ENCODE results near the gene ADISSP.
"Not testable (repeated sequence)": the region's sequence is repeated elsewhere in the genome, so short reads cannot be mapped to it uniquely, and the experiment has no call there.

ADISSP gene

DNA sequence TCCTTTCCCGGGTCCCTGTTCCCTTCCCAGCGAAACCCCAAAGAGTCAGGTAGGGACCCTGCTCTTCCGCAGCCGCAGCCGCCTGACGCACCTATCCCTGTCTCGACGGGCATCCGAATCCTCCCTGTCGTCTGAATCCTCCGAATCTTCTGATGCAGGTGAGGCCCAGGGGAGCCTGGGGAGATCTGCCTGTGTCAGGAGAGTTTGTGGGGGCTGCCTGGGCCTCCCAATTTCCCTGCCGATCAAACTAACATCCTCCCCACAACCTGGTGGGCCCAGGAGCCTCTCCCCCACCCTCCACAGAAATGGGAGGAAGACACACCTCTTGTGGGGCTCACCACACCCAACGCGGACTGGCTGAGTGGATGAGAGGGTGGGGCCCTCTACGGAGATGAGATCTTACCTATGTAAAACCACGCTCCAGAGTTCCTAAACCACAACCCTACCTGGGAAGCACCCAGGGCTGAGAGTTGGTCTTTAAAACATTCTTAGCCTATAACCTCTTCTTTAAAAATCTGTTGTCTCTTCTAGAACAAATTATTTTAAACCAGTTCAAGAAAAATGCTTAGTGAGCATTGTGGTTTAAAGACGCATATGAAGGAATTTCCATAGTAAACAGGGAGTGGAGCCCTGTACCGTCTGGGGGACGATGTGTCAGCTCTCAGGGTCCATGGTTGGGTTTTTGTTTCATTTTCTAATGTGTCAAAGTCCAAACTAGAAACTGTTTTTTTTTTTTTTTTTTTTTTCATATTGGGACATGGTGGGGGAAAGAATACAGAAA is 30.2 kb upstream of the ADISSP start:
- DNase-seq = peak; percentile 39

DNA sequence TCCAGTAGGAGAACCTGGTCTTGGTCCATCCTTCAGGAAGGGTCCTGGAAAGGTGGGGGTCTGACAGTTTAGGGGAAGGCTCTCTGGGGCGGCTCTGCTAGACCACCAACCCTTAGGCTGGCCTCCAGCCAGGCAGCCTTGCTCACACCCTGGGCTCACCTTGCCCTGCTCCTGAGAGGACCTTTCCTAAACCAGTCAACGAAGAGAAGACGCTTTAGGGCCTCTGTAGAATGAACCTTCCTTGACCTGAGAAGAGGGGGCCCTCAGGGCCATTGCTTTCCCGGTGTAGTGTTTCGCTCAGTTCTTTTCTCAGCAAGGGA is 29.6 kb upstream of the ADISSP start:
- DNase-seq = no peak

DNA sequence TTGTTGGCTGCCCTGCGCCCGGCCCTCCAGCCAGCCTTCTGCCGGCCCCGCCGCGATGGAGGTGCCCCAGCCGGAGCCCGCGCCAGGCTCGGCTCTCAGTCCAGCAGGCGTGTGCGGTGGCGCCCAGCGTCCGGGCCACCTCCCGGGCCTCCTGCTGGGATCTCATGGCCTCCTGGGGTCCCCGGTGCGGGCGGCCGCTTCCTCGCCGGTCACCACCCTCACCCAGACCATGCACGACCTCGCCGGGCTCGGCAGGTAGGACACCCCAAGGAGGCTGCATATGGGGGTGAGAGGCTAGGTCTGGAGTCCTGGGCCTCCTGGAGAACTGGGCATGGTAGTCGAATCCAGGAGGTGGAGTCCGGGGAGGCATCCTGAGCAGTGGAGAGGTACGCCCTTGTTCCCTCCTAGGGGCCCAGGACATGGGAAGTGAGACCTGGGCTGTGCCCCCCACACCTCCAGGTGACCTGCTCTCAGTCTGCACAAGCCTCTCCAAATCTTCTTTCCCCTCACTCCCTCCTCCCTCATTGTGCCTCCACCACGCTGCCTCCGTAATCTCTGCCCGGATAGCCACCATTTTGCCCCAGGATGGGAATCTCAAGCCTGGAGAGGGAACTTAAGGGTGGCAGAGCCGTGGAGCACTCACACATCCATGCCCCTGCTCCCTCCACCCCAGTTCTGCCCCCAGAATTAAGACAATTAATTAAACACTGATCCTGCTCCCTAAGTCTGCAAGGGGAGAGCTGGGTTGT is 29.1 kb upstream of the ADISSP start:
- no peak for DNase-seq

DNA sequence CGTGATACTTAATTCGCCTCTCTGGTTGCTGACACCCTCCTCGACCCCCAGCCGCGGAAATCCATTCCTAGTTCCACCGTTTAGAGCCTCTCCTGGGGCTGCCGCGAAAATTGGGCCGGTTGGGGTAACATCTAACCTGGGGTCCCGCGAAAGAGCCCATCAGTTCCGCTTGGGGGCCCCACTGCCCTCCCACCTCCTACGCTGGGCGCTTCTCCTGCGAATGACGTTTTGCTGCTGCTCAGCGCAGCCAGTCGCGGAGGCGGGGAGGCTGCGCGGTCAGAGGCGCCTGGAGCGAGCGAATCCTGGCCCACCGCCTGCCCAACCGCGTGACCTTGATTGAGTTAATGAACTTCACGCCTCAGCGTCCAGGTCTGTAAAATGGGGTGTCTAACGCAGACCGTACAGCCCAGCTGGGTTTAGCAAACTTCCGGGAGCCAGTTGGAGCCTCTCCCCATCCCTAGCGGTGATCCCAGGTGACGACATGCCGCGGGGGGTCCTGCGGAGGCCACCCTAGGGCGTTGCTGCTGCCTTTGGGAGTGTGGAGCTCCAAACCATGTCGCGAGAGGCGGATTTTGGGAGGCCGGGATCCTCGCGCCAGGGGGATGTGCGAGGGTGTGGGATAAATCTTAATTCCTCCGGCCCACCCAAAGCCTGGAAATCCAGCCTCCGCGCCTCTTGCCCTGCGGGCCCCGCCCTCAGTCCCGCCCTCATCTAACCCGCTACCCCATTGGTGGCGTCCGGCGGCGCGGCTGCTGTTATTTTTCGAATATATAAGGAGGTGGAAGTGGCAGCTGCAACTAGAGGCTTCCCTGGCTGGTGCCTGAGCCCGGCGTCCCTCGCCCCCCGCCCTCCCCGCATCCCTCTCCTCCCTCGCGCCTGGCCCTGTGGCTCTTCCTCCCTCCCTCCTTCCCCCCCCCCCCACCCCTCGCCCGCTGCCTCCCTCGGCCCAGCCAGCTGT is 28.2 kb upstream of the ADISSP start, which contains the start of gene CDC25B:
Gene CDC25B (plus strand): TSS at position 800 of the 958 bp plus-strand sequence. CDS start 222 bp downstream, outside the sequence.
- peak; percentile 88 for DNase-seq

DNA sequence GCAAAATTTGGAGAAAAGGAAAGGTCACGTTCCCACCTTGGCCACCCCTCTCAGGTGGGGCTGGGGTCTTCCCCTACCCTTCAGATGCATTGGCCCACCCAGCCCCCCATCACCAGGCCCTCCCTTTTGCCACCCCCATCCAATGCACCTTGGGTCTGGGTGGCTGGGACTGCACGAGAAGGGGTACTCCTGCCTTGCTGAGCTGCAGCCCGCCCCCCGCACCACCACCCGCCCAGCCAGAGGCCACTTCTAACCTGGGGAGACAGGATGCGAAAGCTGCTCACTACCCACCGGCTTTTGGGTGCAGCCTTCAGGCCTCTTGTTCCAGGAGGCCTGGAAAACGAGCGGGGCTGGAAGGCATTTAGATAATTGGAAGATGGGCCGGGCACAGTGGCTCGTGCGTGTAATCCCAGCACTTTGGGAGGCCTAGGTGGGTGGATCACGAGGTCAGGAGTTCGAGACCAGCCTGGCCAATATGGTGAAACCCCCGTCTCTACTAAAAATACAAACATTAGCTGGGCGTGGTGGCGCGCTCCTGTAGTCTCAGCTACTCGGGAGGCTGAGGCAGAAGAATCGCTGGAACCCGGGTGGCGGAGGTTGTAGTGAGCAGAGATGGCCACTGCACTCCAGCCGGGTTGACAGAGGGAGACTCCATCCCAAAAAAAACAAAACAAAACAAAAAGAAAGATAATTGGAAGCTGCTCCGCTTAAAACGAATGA is 27.3 kb upstream of the ADISSP start:
- no peak for DNase-seq

DNA sequence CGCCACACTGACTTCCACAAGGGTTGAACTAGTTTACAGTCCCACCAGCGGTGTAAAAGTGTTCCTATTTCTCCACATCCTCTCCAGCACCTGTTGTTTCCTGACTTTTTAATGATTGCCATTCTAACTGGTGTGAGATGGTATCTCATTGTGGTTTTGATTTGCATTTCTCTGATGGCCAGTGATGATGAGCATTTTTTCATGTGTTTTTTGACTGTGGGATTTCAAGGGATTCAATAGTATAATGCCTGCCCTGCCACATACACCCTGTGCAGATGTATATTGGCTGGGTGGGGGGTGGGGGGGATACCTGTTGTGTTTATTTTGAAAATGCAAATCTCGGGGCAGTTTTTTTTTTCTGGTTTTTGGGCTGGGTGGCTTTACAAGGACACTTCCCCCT is 26.6 kb upstream of the ADISSP start:
- not testable (repeated sequence) for DNase-seq

DNA sequence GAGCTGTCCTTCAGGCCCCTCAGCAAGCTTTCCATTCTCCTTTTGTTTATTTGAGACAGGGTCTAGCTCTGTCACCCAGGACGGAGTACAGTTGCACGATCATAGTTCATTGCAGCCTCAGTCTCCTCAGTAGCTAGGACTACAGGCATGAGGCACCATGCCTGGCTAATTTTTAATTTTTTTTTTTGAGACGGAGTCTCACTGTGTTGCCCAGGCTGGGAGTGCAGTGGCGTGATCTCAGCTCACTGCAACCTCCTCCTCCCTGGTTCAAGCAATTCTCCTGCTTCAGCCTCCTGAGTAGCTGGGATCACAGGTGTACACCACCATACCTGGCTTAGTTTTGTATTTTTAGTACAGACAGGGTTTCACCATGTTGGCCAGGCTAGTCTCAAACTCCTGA is 21.6 kb upstream of the ADISSP start:
- DNase-seq = not testable (repeated sequence)

DNA sequence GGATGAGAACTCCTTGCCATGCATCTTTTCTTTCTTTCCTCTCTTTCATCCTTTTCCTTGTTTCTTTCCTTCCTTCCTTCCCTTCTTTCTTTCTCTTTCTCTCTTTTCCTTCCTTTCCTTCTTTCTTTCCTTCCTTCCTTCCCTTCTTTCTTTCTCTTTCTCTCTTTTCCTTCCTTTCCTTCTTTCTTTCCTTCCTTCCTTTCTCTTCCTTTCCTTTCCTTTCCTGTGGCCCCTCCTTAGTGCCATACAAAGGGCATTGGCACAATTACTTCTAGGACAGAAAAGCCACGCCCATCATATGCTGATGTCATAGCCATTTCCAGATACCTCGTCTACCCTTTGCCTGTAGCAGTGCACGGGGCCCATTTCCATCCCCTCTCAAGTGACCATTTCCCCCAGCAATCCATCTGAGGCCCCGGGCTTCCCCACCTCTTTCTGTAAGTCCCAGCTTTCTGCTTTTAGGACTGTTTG is 21.2 kb upstream of the ADISSP start:
- no peak for DNase-seq

DNA sequence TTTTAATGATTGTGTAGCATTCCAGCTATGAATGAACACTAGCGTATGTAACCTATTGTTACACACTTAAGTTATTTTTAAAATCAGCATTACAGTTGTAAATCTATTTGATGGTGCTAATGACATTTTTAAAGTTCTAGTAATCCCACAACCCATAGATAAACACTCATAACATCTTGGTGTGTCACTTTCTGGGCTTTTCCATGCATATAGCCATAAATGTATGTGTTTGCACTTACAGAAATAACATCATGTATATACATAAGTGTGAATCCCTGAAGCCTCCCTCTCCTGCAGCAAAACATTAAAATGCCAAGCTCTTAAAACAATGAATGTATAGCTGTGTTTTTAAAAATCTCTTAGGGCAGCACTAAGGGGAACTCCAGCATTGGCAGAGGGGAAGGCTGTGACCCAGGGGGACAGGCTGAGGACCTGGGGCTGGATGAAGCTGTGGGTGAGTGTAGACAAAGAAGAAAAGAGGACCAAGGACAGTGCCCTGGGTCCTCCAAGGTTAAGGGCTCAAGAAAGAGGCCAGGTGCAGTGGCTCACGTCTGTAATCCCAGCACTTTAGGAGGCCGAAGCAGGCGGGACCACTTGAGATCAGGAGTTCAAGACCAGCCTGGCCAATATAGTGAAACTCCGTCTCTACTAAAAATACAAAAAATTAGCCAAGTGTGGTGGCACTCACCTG is 19.9 kb upstream of the ADISSP start:
- no peak for DNase-seq

DNA sequence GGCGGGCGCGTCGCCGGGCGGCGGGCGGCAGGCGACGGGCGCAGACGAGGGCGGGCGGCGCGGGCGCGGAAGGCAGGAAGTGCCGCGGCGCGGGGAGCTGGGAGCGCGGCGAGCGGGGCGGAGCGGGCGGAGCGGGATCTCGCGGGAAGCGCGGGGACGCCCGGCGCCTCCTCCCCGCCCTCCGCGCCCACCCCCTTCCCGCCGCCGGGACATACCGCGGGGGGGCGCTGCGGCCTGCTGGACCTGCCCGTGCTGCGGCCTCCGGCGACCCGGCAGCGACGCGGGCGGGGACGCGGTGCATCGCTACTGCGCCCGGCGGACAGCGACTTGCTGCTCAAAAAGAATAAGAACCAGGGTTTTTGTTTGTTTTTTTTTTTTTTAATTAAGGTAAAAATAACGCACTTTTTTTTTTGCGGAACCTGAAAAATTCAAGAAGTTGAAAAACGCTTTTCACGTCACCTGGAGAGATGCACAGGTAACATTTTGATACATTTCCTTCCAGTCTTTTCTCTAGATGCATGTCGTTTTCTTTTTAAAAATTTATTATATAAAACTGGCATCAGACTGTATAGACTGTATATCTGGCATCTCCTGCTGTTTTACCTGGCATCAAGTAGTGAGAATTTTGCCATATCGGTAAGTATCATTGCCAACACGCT is 19.2 kb upstream of the ADISSP start, which contains the start of gene CENPB:
Gene CENPB (minus strand): TSS at position 76 of the 659 bp plus-strand sequence. CDS start 257 bp downstream, outside the sequence.
- peak; percentile 86 for DNase-seq

DNA sequence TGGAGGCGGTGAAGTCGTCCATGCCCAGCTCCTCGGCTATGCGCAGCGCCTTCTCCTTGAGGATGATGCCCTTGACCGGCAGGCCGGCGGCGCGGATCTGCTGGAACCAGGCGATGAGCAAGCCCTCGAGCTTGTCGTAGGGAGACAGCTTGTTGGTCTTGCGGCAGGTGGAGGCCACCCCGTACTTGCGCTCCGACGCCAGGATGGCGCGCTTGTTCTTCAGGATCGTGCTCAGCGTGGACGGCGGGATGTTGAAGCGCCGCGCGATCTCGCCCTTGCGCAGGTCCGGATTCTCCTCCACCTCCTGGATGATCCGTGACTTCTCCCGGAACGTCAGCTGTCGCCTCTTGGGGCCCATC is 18.6 kb upstream of the ADISSP start:
- peak; percentile 21 for DNase-seq

DNA sequence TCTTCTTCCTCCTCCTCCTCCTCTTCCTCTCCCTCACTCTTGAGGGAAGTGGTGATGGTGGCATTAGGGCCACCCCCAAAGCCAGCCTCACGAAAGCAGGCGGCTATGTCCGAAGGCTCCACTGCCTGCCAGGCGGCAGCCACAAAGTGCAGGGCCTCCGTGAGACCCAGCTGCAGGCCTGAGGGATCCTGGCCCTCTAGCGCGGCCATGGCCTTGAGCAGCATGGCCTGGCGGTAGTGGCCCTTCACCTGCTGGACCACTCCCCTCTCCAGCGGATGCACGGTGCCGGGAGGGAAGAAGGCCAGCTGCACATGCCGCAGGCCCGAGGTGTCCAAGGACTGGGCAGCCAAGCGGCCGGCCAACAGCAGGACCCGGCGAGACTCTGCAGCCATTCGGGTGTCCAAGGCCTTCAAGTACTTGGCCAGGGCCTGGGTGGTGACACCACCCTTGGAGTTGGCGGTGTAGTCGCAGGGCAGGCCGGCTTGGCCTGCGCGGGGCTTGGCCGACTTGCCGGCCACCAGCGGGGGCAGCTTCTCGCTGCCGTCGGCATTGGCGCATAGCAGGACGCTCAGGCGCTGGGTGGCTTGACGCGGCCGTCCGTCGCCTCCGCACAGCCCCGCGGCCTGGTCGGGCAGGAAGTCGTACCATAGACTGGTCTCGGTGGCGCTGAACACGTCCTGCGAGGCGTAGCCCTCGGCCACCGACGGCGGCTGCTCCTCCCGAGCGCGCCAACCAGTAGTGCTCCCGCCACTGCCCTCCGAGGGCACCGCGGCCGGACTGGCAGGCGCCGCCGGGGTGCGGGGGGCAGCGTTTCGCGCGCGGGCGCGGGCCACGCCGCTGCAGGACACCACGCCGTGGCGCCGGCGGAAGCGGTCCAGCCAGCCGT is 17.9 kb upstream of the ADISSP start:
- no peak for DNase-seq

DNA sequence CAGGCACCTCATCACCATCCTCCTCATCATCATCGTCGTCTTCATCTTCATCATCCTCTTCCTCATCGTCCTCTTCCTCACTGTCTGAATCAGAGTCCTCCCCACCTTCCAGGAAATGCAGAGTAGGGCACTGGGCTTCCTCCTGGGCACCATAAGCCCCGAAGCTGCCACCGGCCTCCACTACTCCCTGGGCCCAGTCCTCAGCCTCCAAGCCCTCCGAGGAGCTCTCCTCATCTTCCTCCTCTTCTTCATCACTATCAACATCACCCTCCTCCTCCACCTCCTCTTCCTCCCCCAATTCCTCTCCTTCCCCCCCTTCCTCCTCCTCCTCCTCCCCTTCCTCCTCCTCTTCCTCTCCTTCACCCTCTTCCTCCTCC is 17.3 kb upstream of the ADISSP start:
- no peak for DNase-seq

DNA sequence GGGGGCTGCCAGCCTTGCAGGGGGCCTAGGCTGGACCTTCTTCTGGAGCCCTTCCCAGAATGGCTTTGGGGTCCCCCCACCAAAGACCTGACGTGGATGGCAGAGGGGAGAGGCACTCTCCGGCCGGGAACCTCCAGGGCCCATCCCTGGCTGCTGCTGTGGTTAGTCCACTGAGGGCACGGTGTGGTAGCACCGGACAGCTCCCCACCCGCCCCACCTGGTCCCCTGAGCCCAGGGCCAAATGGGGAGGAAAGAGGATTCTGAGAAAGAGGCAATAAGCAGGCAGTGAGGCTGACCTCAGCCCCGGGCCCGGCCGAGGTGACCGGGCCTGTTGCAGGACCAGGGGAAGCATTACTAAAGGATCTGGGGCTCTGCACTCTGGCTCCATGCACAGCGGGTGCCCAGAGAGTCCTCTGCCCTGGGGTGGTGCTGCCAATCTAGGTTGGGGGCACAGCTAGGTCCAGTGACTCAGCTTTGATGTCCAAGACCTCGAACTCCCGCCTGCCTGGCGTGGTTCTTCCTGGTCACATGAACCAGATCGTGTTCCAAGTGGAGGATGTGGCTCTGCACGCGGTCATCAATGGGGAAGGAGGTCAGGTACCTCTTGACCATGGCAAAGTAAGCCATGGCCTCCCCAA is 16.8 kb upstream of the ADISSP start:
- DNase-seq = no peak

DNA sequence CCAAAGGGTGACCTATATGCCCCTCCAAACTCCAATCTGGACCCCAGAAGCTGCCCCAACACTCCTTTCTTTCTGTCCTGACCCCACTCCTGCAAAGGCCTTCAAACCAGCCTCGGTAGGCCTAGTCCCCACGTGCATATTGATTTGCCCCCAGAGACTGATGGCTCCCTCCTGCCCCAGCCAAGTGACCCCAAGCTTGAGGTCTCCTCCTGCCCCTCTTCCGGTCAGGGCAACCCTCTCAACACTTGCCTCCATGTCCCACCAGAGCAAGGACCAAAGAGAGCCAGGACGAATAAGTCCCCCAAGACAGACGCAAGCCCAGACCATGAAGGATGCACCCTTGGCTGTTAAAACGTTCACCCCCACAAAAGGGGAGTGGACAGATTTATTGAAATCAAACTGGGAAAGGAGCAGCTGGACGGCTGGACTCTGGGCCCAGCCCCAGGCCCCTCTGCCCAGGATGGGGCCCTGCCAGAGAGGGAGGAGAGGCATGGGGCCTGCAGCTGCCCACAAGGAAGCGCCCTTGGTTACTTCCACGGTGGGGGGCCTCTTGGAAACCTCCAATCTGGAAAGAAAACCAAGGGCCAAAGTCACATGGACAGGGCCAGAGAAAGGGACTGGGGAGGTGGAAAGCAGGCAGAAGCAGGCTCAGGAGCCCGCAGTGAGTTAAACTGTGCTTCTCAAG is 16.1 kb upstream of the ADISSP start:
- DNase-seq = no peak

DNA sequence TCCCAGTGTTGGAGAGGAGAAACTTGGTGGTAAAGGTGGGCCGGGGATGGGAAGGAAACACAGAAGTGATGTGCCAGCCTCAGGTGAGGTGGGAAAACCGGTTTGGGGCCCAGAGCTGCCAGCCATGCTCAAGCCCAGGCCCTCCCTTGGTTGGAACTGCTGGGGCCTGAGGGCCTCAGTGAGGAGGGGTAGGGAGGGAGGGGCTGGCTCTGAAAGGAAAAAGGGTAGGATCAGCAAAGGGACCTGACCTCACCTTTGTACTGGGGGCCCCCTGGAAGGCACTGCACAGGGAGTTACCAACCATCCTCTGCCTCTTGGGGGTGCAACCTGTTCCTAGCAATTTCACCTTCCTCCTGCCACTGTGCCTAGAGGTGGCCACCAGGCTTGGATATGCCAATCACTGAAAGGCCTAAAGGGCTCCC is 15.5 kb upstream of the ADISSP start:
- DNase-seq = no peak

DNA sequence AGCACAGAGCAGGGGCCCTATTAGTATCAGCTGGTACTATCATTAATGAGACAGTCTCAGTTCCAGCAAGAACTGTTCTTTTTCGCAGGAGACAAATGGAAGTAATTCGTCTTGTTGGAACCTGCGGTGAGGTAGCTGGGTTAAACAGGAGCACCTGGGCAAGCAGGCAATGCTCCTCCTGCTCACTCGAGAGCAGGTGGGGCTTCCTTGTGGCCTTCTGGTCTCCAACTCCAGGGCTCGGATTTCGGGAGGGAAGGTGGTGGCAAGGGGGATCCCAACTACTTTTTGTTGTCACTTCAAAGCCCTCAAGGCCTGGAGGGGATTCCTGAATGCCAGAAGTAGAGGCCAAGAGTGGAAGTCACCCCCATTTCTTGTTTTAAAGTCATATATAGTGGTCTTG is 15.0 kb upstream of the ADISSP start:
- DNase-seq = no peak

DNA sequence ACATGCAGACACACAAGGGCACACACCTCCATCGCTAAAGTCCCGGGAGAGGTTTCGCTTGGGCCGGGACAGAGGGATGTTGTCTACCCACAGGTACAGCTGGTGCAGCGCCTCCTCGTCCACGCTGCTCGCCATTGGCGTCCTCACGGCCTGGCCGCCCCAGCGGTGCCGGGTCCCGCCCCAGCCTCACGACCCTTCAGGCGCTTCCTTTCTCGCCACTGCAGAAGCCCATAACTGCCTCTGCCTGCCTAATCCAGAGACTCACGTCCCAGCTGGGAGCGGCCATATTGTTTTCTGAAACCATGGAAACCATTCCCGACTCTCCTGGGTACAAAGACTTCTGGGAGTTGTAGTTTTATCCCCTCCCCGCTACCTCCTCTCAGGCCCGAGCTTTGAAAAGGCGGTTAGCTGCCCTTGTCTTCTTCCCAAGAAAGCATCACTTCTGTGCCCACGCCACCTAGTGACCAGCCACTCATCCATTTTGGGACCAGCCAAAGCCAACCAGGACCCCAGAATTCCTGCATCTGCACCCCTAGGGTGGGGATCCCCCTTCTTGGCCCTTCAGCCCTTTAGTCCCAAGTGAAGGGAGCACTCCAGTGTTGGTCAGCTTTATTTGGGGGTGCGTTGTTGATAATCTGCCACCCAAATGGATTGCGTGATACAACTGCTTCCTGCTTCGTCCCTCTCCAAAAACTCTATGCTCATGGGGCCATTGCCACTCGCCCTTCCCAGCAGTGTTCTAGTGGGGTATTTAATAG is 13.8 kb upstream of the ADISSP start, which contains the start of gene SPEF1:
Gene SPEF1 (minus strand): TSS at position 296 of the 758 bp plus-strand sequence. CDS start 161 bp downstream, at position 135.
- peak; percentile 9 for DNase-seq
